RWPE1 (cell line): Measurements from ENCODE around the gene APOBEC3H.

Source experiments
- CTCF ChIA-PET: fragments of 350-600 bp; sonication (Branson Sonifier 250); formaldehyde crosslinking; extraction: SDS; loops from one replicate; lab custom pipeline; 2021; lab: Yijun Ruan, JAX
- POLR2A ChIA-PET: fragments of 400-600 bp; formaldehyde crosslinking; extraction: SDS; loops from one replicate; lab custom pipeline; 2020; ENCODE audit warnings: antibody characterized with exemption; ENCODE audit not compliant: low non-redundant PET; lab: Yijun Ruan, JAX
- DNase-seq: peaks from one replicate; pipeline ENCODE4 v3.0.0; 2012; ENCODE audit warnings: low spot score
- H3K27ac ChIP-seq: fragments of 450-650 bp; 2 replicates; pipeline ENCODE4 v1.5.1; 2017
- CTCF ChIP-seq: fragments of 450-650 bp; conservative IDR thresholded peaks from 2 replicates; pipeline ENCODE4 v1.5.1; 2017; ENCODE audit warnings: low read depth, mild to moderate bottlenecking

Gene APOBEC3H

GRCh38 chr22:39087881-39088684 lies 9.0 kb upstream of the APOBEC3H start:
- no peak overlapping the region for H3K27ac ChIP-seq
- DNase-seq: no peak
- CTCF ChIA-PET: no interaction called here
- POLR2A ChIA-PET: no interaction called here
- no peak for TF ChIP-seq CTCF

- ChIA-PET CTCF (no interaction called here), POLR2A (no interaction called here)
- DNase-seq: no peak
- no peak for TF ChIP-seq CTCF
- no peak overlapping the region for H3K27ac ChIP-seq
These were observed 8.4 kb upstream of the APOBEC3H start for GRCh38 chr22:39088685-39089032.

GRCh38 chr22:39089928-39090327 lies 7.1 kb upstream of the APOBEC3H start:
- POLR2A ChIA-PET: no interaction called here
- no peak for DNase-seq
- no peak for TF ChIP-seq CTCF
- CTCF ChIA-PET: interaction anchor here (0.7 kb wide), 1 partner anchor 79 kb away, joined by 4 read pairs; no protein-coding TSS in a partner anchor
- H3K27ac ChIP-seq: peak overlapping the region; percentile 75

- no peak for TF ChIP-seq CTCF
- peak overlapping the region; percentile 75 for H3K27ac ChIP-seq
- CTCF ChIA-PET: interaction anchor here (0.6 to 0.7 kb wide), 2 partner anchors 78 to 109 kb away, joined by 4 read pairs; no protein-coding TSS in a partner anchor
- peak; percentile 73 for DNase-seq
- POLR2A ChIA-PET: no interaction called here
These were observed 6.5 kb upstream of the APOBEC3H start for GRCh38 chr22:39090426-39091064.

- peak overlapping the region; percentile 75 for H3K27ac ChIP-seq
- CTCF ChIA-PET: no interaction called here
- TF ChIP-seq CTCF: no peak
- no peak for DNase-seq
- POLR2A ChIA-PET: no interaction called here
These were observed 5.6 kb upstream of the APOBEC3H start for GRCh38 chr22:39091126-39092081.
